HepG2 (cell line): ENCODE results near the gene SLC22A31. TPM values are rescaled to one million over a fixed set of nuclear protein-coding genes. Genes with fewer than 3 reads are reported as not detected.
A peak's percentile ranks its signal among the peaks of the same experiment; 100 is the strongest.

Experiments used
- ARHGAP35 ChIP-seq: sonication (generic); formaldehyde crosslinking; IDR thresholded peaks from 2 replicates; pipeline ENCODE4 v1.9.0; 2022; ENCODE audit warnings: mild to moderate bottlenecking, inconsistent platforms, moderate library complexity, missing genetic modification reagents, borderline replicate concordance
- DR1 ChIP-seq: sonication (generic); formaldehyde crosslinking; IDR thresholded peaks from 2 replicates; pipeline ENCODE4 v1.8.0; 2021; ENCODE audit warnings: mild to moderate bottlenecking, missing genetic modification reagents, inconsistent platforms
- GTF2F1 ChIP-seq: fragments of 150-350 bp; IDR thresholded peaks from 2 replicates; pipeline ENCODE4 v1.6.1; 2014; ENCODE audit warnings: low read length
- HNF1B ChIP-seq: sonication (generic); formaldehyde crosslinking; IDR thresholded peaks from 2 replicates; pipeline ENCODE4 v1.5.1; 2020; ENCODE audit warnings: mild to moderate bottlenecking, moderate library complexity, missing genetic modification reagents
- JDP2 ChIP-seq: sonication (generic); formaldehyde crosslinking; IDR thresholded peaks from 2 replicates; pipeline ENCODE4 v1.8.1; 2022; ENCODE audit warnings: missing genetic modification reagents, borderline replicate concordance
- KDM1A ChIP-seq: IDR thresholded peaks from 2 replicates; pipeline ENCODE4 v1.6.1; 2016; ENCODE audit warnings: missing compliant biosample characterization
- MTA3 ChIP-seq: sonication (generic); formaldehyde crosslinking; IDR thresholded peaks from 2 replicates; pipeline ENCODE4 v1.4.0; 2020; ENCODE audit warnings: missing genetic modification reagents
- POLR2AphosphoS5 ChIP-seq: IDR thresholded peaks from 2 replicates; pipeline ENCODE4 v1.6.1; 2012; ENCODE audit warnings: low read depth, low read length
- RARG ChIP-seq: sonication (generic); formaldehyde crosslinking; IDR thresholded peaks from 2 replicates; pipeline ENCODE4 v1.4.0; 2020; ENCODE audit warnings: low read depth, mild to moderate bottlenecking, missing genetic modification reagents
- REXO4 ChIP-seq: sonication (generic); formaldehyde crosslinking; IDR thresholded peaks from 2 replicates; pipeline ENCODE4 v1.8.0; 2022; ENCODE audit warnings: missing genetic modification reagents, mild to moderate bottlenecking, borderline replicate concordance
- SCMH1 ChIP-seq: sonication (generic); formaldehyde crosslinking; IDR thresholded peaks from 2 replicates; pipeline ENCODE4 v1.9.0; 2021; ENCODE audit warnings: missing genetic modification reagents, mild to moderate bottlenecking, borderline replicate concordance
- SMARCC2 ChIP-seq: fragments of 450-650 bp; IDR thresholded peaks from 2 replicates; pipeline ENCODE4 v1.6.1; 2017; ENCODE audit warnings: antibody characterized with exemption, mild to moderate bottlenecking
- ZNF24 ChIP-seq: fragments of 450-650 bp; IDR thresholded peaks from 2 replicates; pipeline ENCODE4 v1.6.1; 2017; ENCODE audit warnings: antibody characterized with exemption, mild to moderate bottlenecking
- ZNF263 ChIP-seq: sonication (generic); formaldehyde crosslinking; IDR thresholded peaks from 2 replicates; pipeline ENCODE4 v1.4.0; 2020; ENCODE audit warnings: missing genetic modification reagents
- ZNF569 ChIP-seq: sonication (generic); formaldehyde crosslinking; IDR thresholded peaks from 2 replicates; pipeline ENCODE4 v1.5.0; 2020; ENCODE audit warnings: mild to moderate bottlenecking, missing genetic modification reagents, moderate library complexity, borderline replicate concordance
- polyA plus RNA-seq, 8 experiments: library from polyadenylated mRNA; depleted of rRNA in 3 of 8; stranded (reverse) in 7 of 8; unstranded in 1 of 8; fragments of >200 nt; fragmentation: Illumina TruSeq in 4 of 8; extraction: Trizol in 4 of 8; gene quantifications; 2 replicates each; pipeline versions ENCODE4 v1.2.1 to v1.2.3, GENCODE V29; 2011 to 2016; ENCODE audit warnings: low read depth in 4 of 8, missing spikeins in 1 of 8, mixed read lengths in 1 of 8; ENCODE audit not compliant: insufficient read depth in 1 of 8
- total RNA-seq, 5 experiments: library from RNA; depleted of rRNA; stranded (reverse); fragments of >200 nt; fragmentation: Illumina TruSeq; extraction: Trizol; gene quantifications; 2 replicates each; pipeline ENCODE4 v1.2.3, GENCODE V29; 2016; ENCODE audit warnings: low read depth in 1 of 5
- TF ChIP-seq, protein P1 (sequence below): sonication (generic); formaldehyde crosslinking; IDR thresholded peaks from 2 replicates; pipeline ENCODE4 v1.5.0; 2020; ENCODE audit warnings: mild to moderate bottlenecking, missing genetic modification reagents, borderline replicate concordance
- TF ChIP-seq, protein P2 (sequence below): sonication (generic); formaldehyde crosslinking; conservative IDR thresholded peaks from 2 replicates; pipeline ENCODE4 v1.8.0; 2022; ENCODE audit warnings: low read depth, missing genetic modification reagents
- TF ChIP-seq, protein P3 (sequence below): sonication (generic); formaldehyde crosslinking; conservative IDR thresholded peaks from 2 replicates; pipeline ENCODE4 v1.8.0; 2022; ENCODE audit warnings: missing genetic modification reagents
- TF ChIP-seq, protein P4 (sequence below): sonication (generic); formaldehyde crosslinking; IDR thresholded peaks from 2 replicates; pipeline ENCODE4 v1.4.0; 2020; ENCODE audit warnings: missing genetic modification reagents

The SLC22A31 gene
- total and polyA plus RNA-seq, 2 of the 13 experiments (the other 11 are each of a cell fraction or from before 2014, with no cell fraction given) = 67.3 to 83.3 TPM

GRCh38 chr16:89167425-89167941, 32.9 kb downstream of the SLC22A31 start (continued):
- TF ChIP-seq, protein P1, sequence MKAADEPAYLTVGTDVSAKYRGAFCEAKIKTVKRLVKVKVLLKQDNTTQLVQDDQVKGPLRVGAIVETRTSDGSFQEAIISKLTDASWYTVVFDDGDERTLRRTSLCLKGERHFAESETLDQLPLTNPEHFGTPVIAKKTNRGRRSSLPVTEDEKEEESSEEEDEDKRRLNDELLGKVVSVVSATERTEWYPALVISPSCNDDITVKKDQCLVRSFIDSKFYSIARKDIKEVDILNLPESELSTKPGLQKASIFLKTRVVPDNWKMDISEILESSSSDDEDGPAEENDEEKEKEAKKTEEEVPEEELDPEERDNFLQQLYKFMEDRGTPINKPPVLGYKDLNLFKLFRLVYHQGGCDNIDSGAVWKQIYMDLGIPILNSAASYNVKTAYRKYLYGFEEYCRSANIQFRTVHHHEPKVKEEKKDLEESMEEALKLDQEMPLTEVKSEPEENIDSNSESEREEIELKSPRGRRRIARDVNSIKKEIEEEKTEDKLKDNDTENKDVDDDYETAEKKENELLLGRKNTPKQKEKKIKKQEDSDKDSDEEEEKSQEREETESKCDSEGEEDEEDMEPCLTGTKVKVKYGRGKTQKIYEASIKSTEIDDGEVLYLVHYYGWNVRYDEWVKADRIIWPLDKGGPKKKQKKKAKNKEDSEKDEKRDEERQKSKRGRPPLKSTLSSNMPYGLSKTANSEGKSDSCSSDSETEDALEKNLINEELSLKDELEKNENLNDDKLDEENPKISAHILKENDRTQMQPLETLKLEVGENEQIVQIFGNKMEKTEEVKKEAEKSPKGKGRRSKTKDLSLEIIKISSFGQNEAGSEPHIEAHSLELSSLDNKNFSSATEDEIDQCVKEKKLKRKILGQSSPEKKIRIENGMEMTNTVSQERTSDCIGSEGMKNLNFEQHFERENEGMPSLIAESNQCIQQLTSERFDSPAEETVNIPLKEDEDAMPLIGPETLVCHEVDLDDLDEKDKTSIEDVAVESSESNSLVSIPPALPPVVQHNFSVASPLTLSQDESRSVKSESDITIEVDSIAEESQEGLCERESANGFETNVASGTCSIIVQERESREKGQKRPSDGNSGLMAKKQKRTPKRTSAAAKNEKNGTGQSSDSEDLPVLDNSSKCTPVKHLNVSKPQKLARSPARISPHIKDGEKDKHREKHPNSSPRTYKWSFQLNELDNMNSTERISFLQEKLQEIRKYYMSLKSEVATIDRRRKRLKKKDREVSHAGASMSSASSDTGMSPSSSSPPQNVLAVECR (CRISPR knock-in tag) = peak; percentile 74; the same call in 1 of the 2 replicates
- TF ChIP-seq, protein P2, sequence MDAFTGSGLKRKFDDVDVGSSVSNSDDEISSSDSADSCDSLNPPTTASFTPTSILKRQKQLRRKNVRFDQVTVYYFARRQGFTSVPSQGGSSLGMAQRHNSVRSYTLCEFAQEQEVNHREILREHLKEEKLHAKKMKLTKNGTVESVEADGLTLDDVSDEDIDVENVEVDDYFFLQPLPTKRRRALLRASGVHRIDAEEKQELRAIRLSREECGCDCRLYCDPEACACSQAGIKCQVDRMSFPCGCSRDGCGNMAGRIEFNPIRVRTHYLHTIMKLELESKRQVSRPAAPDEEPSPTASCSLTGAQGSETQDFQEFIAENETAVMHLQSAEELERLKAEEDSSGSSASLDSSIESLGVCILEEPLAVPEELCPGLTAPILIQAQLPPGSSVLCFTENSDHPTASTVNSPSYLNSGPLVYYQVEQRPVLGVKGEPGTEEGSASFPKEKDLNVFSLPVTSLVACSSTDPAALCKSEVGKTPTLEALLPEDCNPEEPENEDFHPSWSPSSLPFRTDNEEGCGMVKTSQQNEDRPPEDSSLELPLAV (CRISPR knock-in tag) = no peak
- TF ChIP-seq ZNF263 (CRISPR knock-in tag) = peak; percentile 66
- TF ChIP-seq DR1 = 0 out of 2 replicates have a peak, but pooled peaks have one; percentile 23
- TF ChIP-seq SMARCC2 = no peak
- TF ChIP-seq GTF2F1 = no peak
- TF ChIP-seq JDP2 = no peak; the same call in 1 of the 2 replicates
- no peak for TF ChIP-seq ZNF24
- TF ChIP-seq, protein P3, sequence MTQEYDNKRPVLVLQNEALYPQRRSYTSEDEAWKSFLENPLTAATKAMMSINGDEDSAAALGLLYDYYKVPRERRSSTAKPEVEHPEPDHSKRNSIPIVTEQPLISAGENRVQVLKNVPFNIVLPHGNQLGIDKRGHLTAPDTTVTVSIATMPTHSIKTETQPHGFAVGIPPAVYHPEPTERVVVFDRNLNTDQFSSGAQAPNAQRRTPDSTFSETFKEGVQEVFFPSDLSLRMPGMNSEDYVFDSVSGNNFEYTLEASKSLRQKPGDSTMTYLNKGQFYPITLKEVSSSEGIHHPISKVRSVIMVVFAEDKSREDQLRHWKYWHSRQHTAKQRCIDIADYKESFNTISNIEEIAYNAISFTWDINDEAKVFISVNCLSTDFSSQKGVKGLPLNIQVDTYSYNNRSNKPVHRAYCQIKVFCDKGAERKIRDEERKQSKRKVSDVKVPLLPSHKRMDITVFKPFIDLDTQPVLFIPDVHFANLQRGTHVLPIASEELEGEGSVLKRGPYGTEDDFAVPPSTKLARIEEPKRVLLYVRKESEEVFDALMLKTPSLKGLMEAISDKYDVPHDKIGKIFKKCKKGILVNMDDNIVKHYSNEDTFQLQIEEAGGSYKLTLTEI (CRISPR knock-in tag) = no peak
- TF ChIP-seq MTA3 (CRISPR knock-in tag) = no peak
- TF ChIP-seq ZNF569 (CRISPR knock-in tag) = no peak
- TF ChIP-seq, protein P4, sequence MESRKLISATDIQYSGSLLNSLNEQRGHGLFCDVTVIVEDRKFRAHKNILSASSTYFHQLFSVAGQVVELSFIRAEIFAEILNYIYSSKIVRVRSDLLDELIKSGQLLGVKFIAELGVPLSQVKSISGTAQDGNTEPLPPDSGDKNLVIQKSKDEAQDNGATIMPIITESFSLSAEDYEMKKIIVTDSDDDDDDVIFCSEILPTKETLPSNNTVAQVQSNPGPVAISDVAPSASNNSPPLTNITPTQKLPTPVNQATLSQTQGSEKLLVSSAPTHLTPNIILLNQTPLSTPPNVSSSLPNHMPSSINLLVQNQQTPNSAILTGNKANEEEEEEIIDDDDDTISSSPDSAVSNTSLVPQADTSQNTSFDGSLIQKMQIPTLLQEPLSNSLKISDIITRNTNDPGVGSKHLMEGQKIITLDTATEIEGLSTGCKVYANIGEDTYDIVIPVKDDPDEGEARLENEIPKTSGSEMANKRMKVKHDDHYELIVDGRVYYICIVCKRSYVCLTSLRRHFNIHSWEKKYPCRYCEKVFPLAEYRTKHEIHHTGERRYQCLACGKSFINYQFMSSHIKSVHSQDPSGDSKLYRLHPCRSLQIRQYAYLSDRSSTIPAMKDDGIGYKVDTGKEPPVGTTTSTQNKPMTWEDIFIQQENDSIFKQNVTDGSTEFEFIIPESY (CRISPR knock-in tag) = peak; percentile 91
- TF ChIP-seq SCMH1 (CRISPR knock-in tag) = no peak
- no peak for TF ChIP-seq POLR2AphosphoS5
- TF ChIP-seq RARG (CRISPR knock-in tag) = no peak
- TF ChIP-seq HNF1B (CRISPR knock-in tag) = peak; percentile 91
- peak; percentile 77; the same call in 1 of the 2 replicates for TF ChIP-seq KDM1A (CRISPR knock-in tag)
- 0 out of 2 replicates have a peak, but pooled peaks have one; percentile 67 for TF ChIP-seq ARHGAP35 (CRISPR knock-in tag)
- TF ChIP-seq REXO4 (CRISPR knock-in tag) = no peak
